Naive thymus-derived CD4-positive, alpha-beta T cell (primary cell): Measurements from ENCODE around the gene UIMC1. TPM values are rescaled to one million over a fixed set of nuclear protein-coding genes. Genes with fewer than 3 reads are reported as not detected.
A peak's percentile ranks its signal among the peaks of the same experiment; 100 is the strongest.

ENCODE experiments used
- ATAC-seq: fragments of 150-1000 bp; cut with Tn5 transposase; 2 replicates; pipeline ENCODE4 v1.10.0; 2021; ENCODE audit warnings: mild to moderate bottlenecking, moderate library complexity
- CTCF ChIA-PET: fragments of 350-600 bp; sonication (Branson Sonifier 250); formaldehyde crosslinking; loops from one replicate; lab custom pipeline; 2021; ENCODE audit warnings: antibody characterized with exemption; lab: Charles Lee
- POLR2A ChIA-PET: fragments of 350-600 bp; sonication (Branson Sonifier 250); formaldehyde crosslinking; loops from one replicate; lab custom pipeline; 2021; ENCODE audit warnings: antibody characterized with exemption, inconsistent platforms; lab: Charles Lee
- DNase-seq, 9 donors: peaks; one replicate each; pipeline versions ENCODE4 v3.0.0 to v3.0.0-alpha.2; 2020 to 2022; ENCODE audit warnings: mixed read lengths in 1 of 9
- H3K27ac ChIP-seq: one replicate; pipeline ENCODE4 v1.7.0; 2013; ENCODE audit warnings: mild to moderate bottlenecking, low read depth, low read length, moderate library complexity
- H3K27me3 ChIP-seq, 2 donors: one replicate each; pipeline ENCODE4 v1.7.0; 2013; ENCODE audit warnings: low read length in 2 of 2, mild to moderate bottlenecking in 2 of 2, moderate library complexity in 2 of 2; ENCODE audit not compliant: control insufficient read depth in 2 of 2, insufficient read depth in 2 of 2
- H3K36me3 ChIP-seq, 3 experiments: 1 replicate in 2 of 3; 2 replicates in 1 of 3; pipeline ENCODE4 v1.7.0; 2013; ENCODE audit warnings: low read length in 3 of 3, mild to moderate bottlenecking in 3 of 3, moderate library complexity in 1 of 3; ENCODE audit not compliant: insufficient read depth in 3 of 3, control insufficient read depth in 2 of 3
- H3K4me1 ChIP-seq, 2 donors: one replicate each; pipeline ENCODE4 v1.7.0; 2013; ENCODE audit warnings: low read length in 2 of 2, mild to moderate bottlenecking in 2 of 2, moderate library complexity in 1 of 2; ENCODE audit not compliant: control insufficient read depth in 2 of 2, insufficient read depth in 2 of 2
- H3K4me3 ChIP-seq: 2 replicates; pipeline ENCODE4 v1.7.0; 2013; ENCODE audit warnings: mild to moderate bottlenecking, low read length
- H3K9me3 ChIP-seq, 3 experiments: 1 replicate in 2 of 3; 2 replicates in 1 of 3; pipeline ENCODE4 v1.7.0; 2013; ENCODE audit warnings: low read length in 3 of 3; ENCODE audit not compliant: control insufficient read depth in 2 of 3
- H3K27ac Mint-ChIP-seq, 9 donors: one replicate each; pipeline ENCODE4 v1.8.0; 2020 to 2022; ENCODE audit warnings: mixed read lengths in 9 of 9, mild to moderate bottlenecking in 8 of 9, moderate library complexity in 5 of 9, inconsistent platforms in 2 of 9
- H3K27me3 Mint-ChIP-seq, 5 donors: one replicate each; pipeline ENCODE4 v1.8.0; 2021 to 2022; ENCODE audit warnings: mixed read lengths in 5 of 5, mild to moderate bottlenecking in 1 of 5
- H3K36me3 Mint-ChIP-seq, 5 donors: one replicate each; pipeline ENCODE4 v1.8.0; 2020 to 2022; ENCODE audit warnings: mixed read lengths in 5 of 5, mild to moderate bottlenecking in 3 of 5, inconsistent platforms in 1 of 5
- H3K4me1 Mint-ChIP-seq, 7 donors: one replicate each; pipeline ENCODE4 v1.8.0; 2020 to 2022; ENCODE audit warnings: mixed read lengths in 7 of 7, mild to moderate bottlenecking in 3 of 7, inconsistent platforms in 1 of 7
- H3K4me3 Mint-ChIP-seq, 10 donors: one replicate each; pipeline ENCODE4 v1.8.0; 2020 to 2022; ENCODE audit warnings: mild to moderate bottlenecking in 10 of 10, mixed read lengths in 10 of 10, moderate library complexity in 6 of 10, inconsistent platforms in 2 of 10
- H3K9me3 Mint-ChIP-seq, 11 donors: one replicate each; pipeline ENCODE4 v1.8.0; 2020 to 2022; ENCODE audit warnings: mixed read lengths in 11 of 11, mild to moderate bottlenecking in 4 of 11, inconsistent platforms in 1 of 11, moderate library complexity in 1 of 11
- intact Hi-C, 2 donors: fragments of 100-400 bp; cut with micrococcal nuclease; formaldehyde crosslinking; loops; one replicate each; pipeline ENCODE4 v1.15.1; 2023
- polyA plus RNA-seq, 2 donors: library from polyadenylated mRNA; unstranded; fragments of 300-500 nt; fragmentation: Illumina TruSeq; gene quantifications; one replicate each; pipeline ENCODE4 v1.2.3, GENCODE V29; 2021
- total RNA-seq, 6 experiments: library from RNA in 5 of 6; stranded (reverse) in 5 of 6; gene quantifications; 1 replicate in 5 of 6; 2 replicates in 1 of 6; pipeline ENCODE4 v1.2.3 and lab custom pipeline; 2021 to 2026

The UIMC1 gene
- total and polyA plus RNA-seq, 7 experiments from 2014 or later: 17.5 to 60.8 (median 56.8) TPM

DNA sequence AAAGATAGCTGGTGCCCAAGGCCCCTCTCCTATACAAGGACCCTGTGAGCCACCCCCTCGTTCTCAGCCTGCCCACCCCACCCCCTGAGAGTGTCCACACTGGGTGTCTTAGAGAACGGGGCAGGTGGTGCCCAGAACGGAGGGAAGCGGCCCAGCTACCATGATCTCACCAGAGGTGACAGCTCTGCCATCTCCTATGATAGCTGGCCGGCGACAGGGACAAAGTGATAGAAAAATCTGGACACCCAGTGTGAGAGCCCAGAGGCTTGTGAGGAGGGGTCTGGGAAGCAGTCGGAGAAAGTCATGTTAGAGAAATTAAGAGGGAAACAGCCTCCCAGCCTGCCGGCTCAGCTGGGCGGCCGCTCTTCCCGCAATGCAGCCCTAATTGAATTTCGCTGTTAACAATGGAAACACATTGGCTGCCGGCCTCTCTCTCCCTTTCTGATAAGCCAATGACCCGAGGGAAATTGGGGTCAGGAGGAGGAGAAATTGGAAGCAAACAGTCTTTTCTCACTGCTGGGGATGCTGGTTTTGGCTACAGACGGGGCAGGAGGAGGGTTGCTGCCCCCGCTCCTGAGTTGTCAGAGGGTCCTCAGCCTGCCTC, 139.8 kb downstream of the UIMC1 start:
- Mint-ChIP-seq H3K4me3 (no peak overlapping the region), H3K4me1 (peaks cover 0 to 13% (median 0%) of the 10 kb centered on the region in 7 donors), H3K9me3 (peaks cover 0 to 3% (median 0%) of the 10 kb centered on the region in 11 donors), H3K27me3 (peaks cover 20 to 39% (median 29%) of the 10 kb centered on the region in 5 donors), H3K27ac (no peak overlapping the region), H3K36me3 (no peaks in the 10 kb centered on the region)
- Histone ChIP-seq H3K36me3 (no peaks in the 10 kb centered on the region), H3K27me3 (no peaks in the 10 kb centered on the region), H3K4me1 (no peaks in the 10 kb centered on the region), H3K27ac (no peak overlapping the region), H3K9me3 (no peaks in the 10 kb centered on the region), H3K4me3 (no peak overlapping the region)
- DNase-seq (no peak), ATAC-seq (no peak)
- POLR2A ChIA-PET: no interaction called here
- intact Hi-C loops: no loop called here
- CTCF ChIA-PET: no interaction called here

DNA sequence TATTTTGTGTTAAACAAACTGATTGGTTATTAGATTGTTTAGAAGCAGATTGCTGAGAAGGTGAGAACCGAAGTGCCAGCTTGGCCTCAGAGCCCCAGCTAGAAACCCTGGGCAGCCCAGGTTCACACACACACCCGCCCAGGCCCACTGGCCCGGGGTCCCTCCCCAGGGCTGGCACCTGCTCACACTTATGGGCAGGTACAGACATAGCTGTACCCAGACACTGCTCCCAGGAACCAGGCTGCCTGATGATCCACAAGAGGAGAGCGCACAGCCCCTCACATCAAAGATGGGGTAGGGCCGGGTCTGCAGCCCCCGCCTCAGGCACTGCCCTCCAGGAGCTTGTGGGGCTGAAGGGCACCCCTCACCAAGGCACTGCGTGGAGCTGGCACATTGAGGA, 140.6 kb downstream of the UIMC1 start:
- intact Hi-C loops: no loop called here
- no peak overlapping the region for H3K27ac Mint-ChIP-seq
- peaks cover 0 to 13% (median 0%) of the 10 kb centered on the region in 7 donors for H3K4me1 Mint-ChIP-seq
- no peak for DNase-seq
- no peak overlapping the region for H3K4me3 Mint-ChIP-seq
- H3K4me3 ChIP-seq: no peak overlapping the region
- POLR2A ChIA-PET: no interaction called here
- no peaks in the 10 kb centered on the region for H3K4me1 ChIP-seq
- ATAC-seq: no peak
- H3K27ac ChIP-seq: no peak overlapping the region
- CTCF ChIA-PET: no interaction called here
- no peaks in the 10 kb centered on the region for H3K9me3 ChIP-seq
- H3K27me3 ChIP-seq: no peaks in the 10 kb centered on the region
- peaks cover 0 to 3% (median 0%) of the 10 kb centered on the region in 11 donors for H3K9me3 Mint-ChIP-seq
- peaks cover 20 to 42% (median 29%) of the 10 kb centered on the region in 5 donors for H3K27me3 Mint-ChIP-seq
- H3K36me3 ChIP-seq: no peaks in the 10 kb centered on the region
- no peaks in the 10 kb centered on the region for H3K36me3 Mint-ChIP-seq

DNA sequence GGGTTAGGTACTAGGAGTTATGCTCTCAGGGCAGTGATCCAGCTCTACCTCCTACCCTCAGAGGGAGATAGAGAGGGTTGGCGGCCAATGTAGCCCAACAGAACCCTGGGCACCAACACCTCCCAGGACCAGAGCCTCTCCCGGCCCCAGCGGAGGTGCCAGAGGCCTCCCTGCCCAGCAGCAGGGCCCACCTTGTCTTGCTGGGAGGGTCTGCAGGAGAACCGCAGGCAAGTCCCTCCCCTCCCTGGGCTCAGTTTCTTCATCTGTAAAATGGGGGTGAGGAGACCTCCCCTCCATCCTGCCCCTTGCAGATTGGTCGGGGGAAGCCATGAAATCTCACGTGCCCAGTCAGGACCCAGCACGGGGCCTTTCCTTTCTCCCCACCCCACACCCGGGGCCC, 141.8 kb downstream of the UIMC1 start:
- CTCF ChIA-PET: no interaction called here
- H3K27ac Mint-ChIP-seq: no peak overlapping the region
- H3K4me3 ChIP-seq: no peak overlapping the region
- no peak overlapping the region for H3K4me3 Mint-ChIP-seq
- H3K36me3 Mint-ChIP-seq: no peaks in the 10 kb centered on the region
- H3K9me3 Mint-ChIP-seq: peaks cover 0 to under 1% (median 0%) of the 10 kb centered on the region in 11 donors
- no peaks in the 10 kb centered on the region for H3K27me3 ChIP-seq
- no peaks in the 10 kb centered on the region for H3K9me3 ChIP-seq
- no peak overlapping the region for H3K27ac ChIP-seq
- H3K27me3 Mint-ChIP-seq: peaks cover 20 to 48% (median 29%) of the 10 kb centered on the region in 5 donors
- POLR2A ChIA-PET: no interaction called here
- intact Hi-C loops: no loop called here
- peaks cover 0 to 7% (median 0%) of the 10 kb centered on the region in 7 donors for H3K4me1 Mint-ChIP-seq
- H3K36me3 ChIP-seq: no peaks in the 10 kb centered on the region
- DNase-seq (no peak), ATAC-seq (no peak)
- H3K4me1 ChIP-seq: no peaks in the 10 kb centered on the region

DNA sequence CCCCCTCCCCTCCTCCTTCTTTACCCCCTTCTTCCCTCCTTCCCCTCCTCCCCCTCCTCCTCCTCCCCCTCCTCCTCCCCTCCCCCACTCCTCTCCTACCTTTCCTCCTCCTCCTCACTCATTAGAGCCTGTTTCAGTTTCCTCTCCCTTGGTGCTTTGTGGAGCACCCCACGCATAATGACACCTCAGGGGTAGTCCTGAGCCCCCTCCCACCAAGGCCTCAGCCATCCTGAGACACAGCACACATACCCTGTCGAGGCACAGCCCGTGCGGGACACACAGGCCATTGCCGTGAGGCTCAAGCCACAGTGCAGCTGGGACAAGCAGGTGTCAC, 142.8 kb downstream of the UIMC1 start:
- H3K36me3 ChIP-seq: no peaks in the 10 kb centered on the region
- ChIA-PET POLR2A (no interaction called here), CTCF (no interaction called here)
- Mint-ChIP-seq H3K4me3 (no peak overlapping the region), H3K27me3 (peaks cover 20 to 48% (median 29%) of the 10 kb centered on the region in 5 donors), H3K4me1 (peaks cover 0 to 6% (median 0%) of the 10 kb centered on the region in 7 donors), H3K9me3 (no peaks in the 10 kb centered on the region), H3K36me3 (no peaks in the 10 kb centered on the region), H3K27ac (no peak overlapping the region)
- H3K27me3 ChIP-seq: no peaks in the 10 kb centered on the region
- H3K27ac ChIP-seq: no peak overlapping the region
- DNase-seq (no peak), ATAC-seq (no peak)
- H3K4me1 ChIP-seq: no peaks in the 10 kb centered on the region
- intact Hi-C loops: no loop called here
- no peak overlapping the region for H3K4me3 ChIP-seq
- no peaks in the 10 kb centered on the region for H3K9me3 ChIP-seq

DNA sequence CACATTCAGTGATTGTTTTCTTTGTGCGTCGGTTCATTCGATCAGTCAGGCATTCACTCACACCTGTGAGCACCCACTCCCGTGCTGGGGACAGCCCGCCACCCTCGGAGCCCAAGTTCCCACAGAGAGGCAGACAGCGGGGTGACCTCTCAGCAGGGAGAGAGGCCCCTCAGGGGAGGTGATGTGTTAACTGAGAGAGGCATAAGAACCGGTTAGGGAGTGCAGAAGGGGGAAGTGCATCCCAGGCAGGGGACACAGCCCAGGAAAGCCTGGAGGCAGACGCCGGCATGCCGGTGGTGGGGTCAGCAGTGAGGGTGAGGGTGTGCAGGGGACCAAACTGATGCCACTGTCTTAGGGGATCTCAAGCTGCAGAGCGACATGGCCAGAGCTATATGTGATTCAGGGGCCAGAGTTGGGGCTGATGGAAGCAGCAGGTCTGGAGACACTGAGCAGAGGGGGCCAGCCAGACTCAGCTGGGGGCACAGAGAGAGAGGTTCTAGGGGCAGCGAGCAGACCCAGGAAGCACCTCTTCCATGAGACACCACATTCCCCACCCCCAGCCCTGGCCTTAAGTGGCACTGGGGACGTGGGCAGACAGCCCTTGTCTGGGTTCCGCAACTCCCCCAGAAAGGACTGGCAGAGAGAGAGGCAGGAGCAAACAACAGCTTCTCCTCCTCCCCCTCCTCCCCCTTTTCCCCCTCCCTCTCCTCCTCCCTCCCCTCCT, 143.4 kb downstream of the UIMC1 start:
- Histone ChIP-seq H3K27me3 (no peaks in the 10 kb centered on the region), H3K9me3 (no peaks in the 10 kb centered on the region), H3K4me3 (no peak overlapping the region), H3K27ac (no peak overlapping the region), H3K4me1 (no peaks in the 10 kb centered on the region), H3K36me3 (no peaks in the 10 kb centered on the region)
- ATAC-seq (peak; percentile 3), DNase-seq (no peak)
- peaks cover 24 to 53% (median 32%) of the 10 kb centered on the region in 5 donors for H3K27me3 Mint-ChIP-seq
- intact Hi-C loops: no loop called here
- peaks cover 0 to 8% (median 0%) of the 10 kb centered on the region in 7 donors for H3K4me1 Mint-ChIP-seq
- ChIA-PET POLR2A (no interaction called here), CTCF (no interaction called here)
- H3K9me3 Mint-ChIP-seq: peaks cover 0 to 3% (median 0%) of the 10 kb centered on the region in 11 donors
- H3K4me3 Mint-ChIP-seq: no peak overlapping the region
- no peak overlapping the region for H3K27ac Mint-ChIP-seq
- no peaks in the 10 kb centered on the region for H3K36me3 Mint-ChIP-seq

DNA sequence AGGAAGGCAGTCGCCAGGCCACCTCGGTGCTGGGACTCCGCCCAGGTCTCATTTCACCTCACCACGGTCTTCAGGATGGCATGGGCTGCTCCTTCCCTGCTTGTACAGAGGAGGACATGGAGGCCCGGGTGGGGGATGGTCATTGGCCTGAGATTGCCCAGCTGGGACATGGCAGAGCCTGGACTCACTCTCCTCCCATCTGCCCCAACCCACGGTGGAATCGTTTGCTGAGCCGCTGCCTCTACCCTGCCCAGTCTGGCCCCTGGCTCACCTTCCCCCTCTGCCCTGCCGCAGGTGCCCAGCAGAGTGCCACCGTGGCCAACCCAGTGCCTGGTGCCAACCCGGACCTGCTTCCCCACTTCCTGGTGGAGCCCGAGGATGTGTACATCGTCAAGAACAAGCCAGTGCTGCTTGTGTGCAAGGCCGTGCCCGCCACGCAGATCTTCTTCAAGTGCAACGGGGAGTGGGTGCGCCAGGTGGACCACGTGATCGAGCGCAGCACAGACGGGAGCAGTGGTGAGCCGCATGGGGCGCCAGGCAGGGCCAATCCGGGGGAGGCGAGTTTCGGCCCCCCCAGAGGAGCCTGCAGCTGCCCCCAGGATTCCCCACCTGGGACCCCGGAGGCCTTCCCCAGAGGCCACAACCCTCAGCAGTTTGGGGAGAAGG, 144.1 kb downstream of the UIMC1 start:
- no peak overlapping the region for H3K27ac ChIP-seq
- peaks cover 0 to 4% (median 0%) of the 10 kb centered on the region in 11 donors for H3K9me3 Mint-ChIP-seq
- H3K4me3 Mint-ChIP-seq: no peak overlapping the region
- no peak overlapping the region for H3K27ac Mint-ChIP-seq
- H3K4me1 Mint-ChIP-seq: peaks cover 0 to 8% (median 0%) of the 10 kb centered on the region in 7 donors
- no peaks in the 10 kb centered on the region for H3K4me1 ChIP-seq
- no peak overlapping the region for H3K4me3 ChIP-seq
- ChIA-PET CTCF (no interaction called here), POLR2A (no interaction called here)
- no peak for DNase-seq
- H3K27me3 ChIP-seq: no peaks in the 10 kb centered on the region
- intact Hi-C loops: no loop called here
- H3K36me3 Mint-ChIP-seq: no peaks in the 10 kb centered on the region
- H3K27me3 Mint-ChIP-seq: peaks cover 24 to 57% (median 31%) of the 10 kb centered on the region in 5 donors
- H3K36me3 ChIP-seq: no peaks in the 10 kb centered on the region
- no peaks in the 10 kb centered on the region for H3K9me3 ChIP-seq
- ATAC-seq: no peak
